NB4 (cell line): Measurements from ENCODE around the gene NTNG1.

Experiments used
- TF ChIP-seq, protein P1 (sequence below): IDR thresholded peaks from 2 replicates; pipeline ENCODE4 v1.6.1; 2011; ENCODE audit warnings: low read depth, low read length
- TF ChIP-seq, protein P2 (sequence below): IDR thresholded peaks from one replicate; pipeline ENCODE4 v1.5.1; 2012; ENCODE audit warnings: low read depth, low read length

DNA sequence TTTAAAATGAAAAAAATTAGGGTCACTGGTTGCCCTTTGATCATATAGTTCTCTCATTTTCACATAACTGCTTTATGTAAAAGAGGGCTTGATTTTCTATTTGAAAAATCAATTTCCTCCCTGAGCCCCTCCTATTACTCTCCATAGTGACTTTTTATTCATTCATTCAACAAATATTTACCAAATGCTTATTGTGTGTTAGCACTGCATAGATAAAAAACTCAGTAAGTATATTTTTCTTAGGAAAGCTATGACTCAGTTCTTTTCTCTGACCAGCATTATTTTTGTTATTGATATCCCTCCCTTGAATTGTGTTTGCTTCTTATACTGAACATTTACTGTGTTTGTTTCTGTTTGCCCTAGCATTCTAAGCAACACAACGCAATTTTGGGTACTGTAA, 59.8 kb downstream of the NTNG1 start:
- TF ChIP-seq, protein P1, sequence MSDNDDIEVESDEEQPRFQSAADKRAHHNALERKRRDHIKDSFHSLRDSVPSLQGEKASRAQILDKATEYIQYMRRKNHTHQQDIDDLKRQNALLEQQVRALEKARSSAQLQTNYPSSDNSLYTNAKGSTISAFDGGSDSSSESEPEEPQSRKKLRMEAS = no peak
- TF ChIP-seq, protein P2, sequence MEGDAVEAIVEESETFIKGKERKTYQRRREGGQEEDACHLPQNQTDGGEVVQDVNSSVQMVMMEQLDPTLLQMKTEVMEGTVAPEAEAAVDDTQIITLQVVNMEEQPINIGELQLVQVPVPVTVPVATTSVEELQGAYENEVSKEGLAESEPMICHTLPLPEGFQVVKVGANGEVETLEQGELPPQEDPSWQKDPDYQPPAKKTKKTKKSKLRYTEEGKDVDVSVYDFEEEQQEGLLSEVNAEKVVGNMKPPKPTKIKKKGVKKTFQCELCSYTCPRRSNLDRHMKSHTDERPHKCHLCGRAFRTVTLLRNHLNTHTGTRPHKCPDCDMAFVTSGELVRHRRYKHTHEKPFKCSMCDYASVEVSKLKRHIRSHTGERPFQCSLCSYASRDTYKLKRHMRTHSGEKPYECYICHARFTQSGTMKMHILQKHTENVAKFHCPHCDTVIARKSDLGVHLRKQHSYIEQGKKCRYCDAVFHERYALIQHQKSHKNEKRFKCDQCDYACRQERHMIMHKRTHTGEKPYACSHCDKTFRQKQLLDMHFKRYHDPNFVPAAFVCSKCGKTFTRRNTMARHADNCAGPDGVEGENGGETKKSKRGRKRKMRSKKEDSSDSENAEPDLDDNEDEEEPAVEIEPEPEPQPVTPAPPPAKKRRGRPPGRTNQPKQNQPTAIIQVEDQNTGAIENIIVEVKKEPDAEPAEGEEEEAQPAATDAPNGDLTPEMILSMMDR = no peak
